Measurements from ENCODE around the gene SERPINB6.

DNA sequence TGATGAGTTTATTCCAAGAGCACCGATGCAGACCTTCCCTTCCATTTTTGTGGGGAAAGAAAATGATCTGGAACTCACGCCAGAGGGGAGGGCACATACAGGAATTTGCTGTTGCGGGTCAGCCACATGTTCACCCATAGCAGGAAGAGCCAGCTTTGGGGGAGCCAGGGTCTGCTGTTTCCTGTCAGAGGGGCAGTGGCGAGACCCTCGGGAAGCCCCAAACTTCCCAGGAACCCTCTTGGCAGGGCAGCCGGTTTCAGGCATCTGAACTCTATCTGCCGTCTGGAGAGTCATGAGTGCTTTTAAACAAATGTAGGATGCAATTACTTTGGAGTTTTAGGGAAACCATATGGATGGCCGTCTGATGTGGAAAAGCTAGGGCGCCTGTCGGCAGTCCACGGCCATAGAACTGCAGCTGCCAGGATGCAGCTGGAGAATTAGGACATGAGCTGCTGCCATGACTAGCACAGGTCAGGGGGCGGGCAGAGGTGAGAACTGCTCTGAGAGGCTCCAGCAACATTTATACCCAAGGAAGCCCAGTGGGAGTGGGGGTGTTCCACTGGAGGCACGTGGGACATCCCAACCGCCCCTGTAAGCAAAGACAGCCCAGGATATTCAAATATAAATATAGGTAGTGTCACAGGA lies 53.4 kb downstream of the SERPINB6 start:
- TF ChIP-seq EZH2 (IDR thresholded peaks at IDR 0.05; ENCODE audit: borderline replicate concordance, low read depth, low read length, poor library complexity, severe bottlenecking) = no peak
- TF ChIP-seq, protein P1, sequence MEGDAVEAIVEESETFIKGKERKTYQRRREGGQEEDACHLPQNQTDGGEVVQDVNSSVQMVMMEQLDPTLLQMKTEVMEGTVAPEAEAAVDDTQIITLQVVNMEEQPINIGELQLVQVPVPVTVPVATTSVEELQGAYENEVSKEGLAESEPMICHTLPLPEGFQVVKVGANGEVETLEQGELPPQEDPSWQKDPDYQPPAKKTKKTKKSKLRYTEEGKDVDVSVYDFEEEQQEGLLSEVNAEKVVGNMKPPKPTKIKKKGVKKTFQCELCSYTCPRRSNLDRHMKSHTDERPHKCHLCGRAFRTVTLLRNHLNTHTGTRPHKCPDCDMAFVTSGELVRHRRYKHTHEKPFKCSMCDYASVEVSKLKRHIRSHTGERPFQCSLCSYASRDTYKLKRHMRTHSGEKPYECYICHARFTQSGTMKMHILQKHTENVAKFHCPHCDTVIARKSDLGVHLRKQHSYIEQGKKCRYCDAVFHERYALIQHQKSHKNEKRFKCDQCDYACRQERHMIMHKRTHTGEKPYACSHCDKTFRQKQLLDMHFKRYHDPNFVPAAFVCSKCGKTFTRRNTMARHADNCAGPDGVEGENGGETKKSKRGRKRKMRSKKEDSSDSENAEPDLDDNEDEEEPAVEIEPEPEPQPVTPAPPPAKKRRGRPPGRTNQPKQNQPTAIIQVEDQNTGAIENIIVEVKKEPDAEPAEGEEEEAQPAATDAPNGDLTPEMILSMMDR (conservative IDR thresholded peaks at IDR 0.05; ENCODE audit: low read depth, low read length) = no peak

Data from A673 (cell line).